Glomerular visceral epithelial cell (primary cell): ENCODE data around the gene ETFRF1.
A peak's percentile ranks its signal among the peaks of the same experiment; 100 is the strongest.

ENCODE experiments used
- DNase-seq: peaks from one replicate; pipeline ENCODE4 v3.0.0-alpha.2; 2016; ENCODE audit errors: extremely low spot score

Gene ETFRF1, protein sequence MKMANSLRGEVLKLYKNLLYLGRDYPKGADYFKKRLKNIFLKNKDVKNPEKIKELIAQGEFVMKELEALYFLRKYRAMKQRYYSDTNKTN

DNA sequence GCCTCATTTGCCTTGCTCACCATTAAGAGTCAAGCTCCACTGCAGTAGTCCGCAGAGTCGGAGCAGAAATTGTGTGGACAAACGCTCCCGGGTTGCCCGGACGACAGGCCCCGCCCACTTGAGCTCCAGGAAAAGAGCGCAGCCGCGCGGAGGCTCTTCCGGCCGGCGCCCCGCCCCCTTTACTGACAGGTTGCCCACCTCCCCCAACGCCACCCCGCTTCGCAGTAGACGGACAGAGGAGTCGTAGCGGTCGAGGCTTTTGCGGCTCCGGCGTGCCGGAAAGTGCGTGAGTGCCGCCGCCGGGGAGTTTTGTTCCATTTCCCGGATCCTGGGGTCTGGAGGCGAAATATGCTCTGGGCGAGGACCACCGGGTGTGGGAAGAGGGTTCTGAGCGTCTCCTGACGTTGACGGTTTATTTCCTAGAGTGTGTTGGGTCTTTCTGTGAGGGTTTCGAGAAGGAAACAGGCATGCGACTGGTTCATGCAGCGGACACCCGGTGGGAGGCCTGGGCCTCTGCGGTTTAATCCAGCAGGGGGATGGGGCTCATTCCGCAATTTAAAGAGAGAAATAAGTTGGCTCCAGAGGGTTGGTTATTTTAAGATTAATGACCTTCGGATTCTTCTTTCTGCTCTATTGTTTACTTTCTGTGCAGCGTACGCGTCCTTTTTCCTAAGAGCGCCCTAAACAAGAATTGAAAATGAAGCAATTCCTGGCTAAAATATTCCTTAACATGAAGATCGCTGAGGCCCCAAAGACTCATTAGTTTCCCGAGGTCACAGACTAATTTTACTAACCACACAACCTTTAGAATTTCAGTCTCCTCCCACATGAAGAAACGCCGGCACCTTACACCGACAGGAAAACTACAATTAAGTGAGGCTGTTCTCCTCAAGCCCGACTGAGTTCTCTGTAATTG is at the start of gene ETFRF1, which contains the start of gene DNAI7:
Gene ETFRF1, plus strand, starts transcription at position 182 of the 916 bp plus-strand sequence. CDS start 8,720 bp downstream, outside the sequence.
Gene DNAI7, minus strand, starts transcription at position 105 of the 916 bp plus-strand sequence. Its CDS starts 82 bp downstream, at position 23.
- peak; percentile 96 for DNase-seq

DNA sequence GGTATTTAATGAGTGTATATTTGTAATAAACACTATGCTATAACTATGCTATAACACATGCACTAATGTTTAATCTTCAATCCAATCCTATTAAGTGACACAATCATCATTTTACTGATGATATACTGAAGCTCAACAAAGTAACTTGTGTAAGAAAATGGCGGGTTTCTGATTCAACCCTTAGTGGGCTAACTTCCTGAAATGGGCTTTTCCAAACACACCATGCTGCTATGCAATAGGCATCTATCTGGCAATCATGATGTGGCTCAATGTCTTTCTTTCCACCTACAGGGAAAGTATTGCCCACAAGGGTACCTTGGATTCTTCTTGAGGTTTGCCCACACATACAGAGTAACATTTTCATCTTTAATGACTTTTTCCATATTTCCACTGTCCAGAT is 48.4 kb upstream of the ETFRF1 start:
- no peak for DNase-seq

DNA sequence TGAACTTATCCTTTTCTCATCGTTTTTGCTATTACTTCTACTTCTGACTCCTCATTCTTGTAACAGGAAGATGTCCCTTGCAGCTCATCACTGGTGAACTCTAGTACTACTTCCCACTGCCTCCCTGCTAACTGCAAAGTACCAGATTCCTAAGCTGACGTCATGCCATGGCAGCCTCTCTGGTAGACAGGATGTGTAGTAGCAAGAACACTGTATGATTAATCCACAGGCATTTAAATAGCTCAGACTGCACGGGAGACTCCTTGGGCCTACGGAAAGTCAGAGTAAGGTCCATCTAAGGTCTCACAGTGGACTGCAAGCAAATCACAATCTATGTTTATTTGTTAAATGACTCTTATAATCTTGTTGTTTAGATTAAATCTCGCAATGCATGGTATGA is 43.6 kb upstream of the ETFRF1 start:
- peak; percentile 81 for DNase-seq

DNA sequence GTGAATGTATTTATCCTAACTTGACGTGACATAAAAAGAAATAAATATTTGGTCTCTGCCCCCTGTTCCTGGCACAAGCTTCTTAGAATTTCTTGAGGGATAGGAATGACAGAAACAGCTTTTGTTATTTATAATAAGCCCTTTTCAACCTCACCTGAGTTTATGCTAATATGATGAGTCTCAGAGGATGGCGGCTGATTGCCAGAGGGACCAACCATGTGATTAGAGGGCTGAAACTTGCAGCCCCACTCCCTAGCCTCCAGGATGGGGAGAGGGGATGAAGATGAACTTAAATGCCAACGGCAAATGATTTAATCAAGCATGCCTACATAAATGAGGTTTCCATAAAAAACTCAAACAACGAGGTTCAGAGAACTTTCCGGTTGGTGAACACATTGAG is 43.0 kb upstream of the ETFRF1 start:
- no peak for DNase-seq

DNA sequence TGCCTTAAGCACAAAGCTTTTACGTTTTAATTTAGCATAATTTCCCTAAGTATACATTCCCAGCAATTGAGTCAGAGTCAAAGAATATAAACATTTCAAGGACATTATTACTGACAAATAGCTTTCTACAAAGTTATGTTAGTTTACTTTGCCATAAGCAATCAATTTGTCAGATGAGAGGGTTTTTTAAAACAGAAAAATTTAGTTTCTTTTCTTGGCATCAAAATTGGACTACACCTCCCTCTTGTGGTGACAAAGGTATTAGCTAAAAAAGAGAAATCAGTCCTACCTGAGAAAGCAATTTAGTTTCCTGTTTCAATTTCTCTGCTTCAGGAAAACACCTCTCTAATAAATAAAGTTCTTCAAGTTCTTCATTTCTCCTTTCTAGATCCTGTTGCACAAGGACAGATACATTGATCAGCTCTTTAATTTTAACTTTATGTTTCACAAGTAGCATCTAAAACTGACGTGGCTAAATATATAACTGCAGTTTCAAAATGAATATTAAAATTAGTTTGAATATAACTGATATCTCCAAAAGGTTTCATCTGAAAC is 39.9 kb upstream of the ETFRF1 start:
- DNase-seq = peak; percentile 24

DNA sequence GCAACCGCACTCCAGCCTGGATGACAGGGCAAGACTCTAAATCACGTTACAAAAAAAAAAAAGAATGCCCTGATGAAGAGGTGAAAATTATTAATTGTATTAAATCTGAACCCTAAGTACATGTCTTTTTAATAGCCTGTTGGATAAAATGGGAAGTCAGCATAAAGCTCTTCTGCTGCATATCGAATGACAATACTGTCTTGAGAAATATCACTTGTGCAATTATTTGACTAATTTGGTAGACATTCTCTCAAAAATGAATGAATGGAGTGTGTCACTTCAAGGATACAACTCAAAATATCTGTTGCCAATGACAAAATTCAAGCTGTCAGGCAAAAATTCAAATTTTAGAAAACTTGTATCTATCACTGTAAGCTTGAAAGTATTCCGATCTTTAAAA is 39.0 kb upstream of the ETFRF1 start:
- no peak for DNase-seq

DNA sequence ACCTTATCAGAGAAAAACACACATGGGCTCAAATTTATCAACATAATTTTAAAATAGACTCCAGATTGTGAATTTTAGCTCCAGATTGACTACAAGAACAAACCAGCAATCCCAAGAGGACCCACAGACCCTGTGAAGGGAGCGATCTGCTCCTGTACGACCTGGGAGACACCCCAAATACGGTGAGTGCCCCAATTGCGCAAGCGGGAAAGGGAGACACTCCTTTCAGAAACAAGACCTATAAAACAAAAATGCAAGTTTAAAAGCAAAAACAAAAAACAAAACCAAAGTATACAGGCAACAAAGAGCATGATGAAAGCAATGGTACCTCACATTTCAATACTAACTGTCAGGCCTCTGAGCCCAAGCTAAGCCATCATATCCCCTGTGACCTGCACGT is 32.2 kb upstream of the ETFRF1 start:
- no peak for DNase-seq

DNA sequence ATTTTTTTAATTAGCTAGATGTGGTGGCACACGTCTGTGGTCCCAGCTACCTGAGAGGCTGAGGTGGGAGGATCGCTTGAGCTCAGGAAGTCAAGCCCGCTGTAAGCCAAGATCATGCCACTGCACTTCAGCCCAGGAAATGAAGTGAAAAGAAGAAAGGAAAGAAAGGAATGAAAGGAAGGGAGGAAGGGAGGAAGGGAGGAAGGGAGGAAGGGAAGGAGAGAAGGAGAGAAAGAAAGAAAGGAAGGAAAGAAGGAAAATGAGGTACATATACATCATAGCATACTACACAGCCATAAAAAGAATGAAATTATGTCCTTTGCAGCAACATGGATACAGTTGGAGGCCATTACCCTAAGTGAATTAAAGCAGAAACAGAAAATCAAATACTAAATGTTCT is 12.3 kb upstream of the ETFRF1 start:
- no peak for DNase-seq

DNA sequence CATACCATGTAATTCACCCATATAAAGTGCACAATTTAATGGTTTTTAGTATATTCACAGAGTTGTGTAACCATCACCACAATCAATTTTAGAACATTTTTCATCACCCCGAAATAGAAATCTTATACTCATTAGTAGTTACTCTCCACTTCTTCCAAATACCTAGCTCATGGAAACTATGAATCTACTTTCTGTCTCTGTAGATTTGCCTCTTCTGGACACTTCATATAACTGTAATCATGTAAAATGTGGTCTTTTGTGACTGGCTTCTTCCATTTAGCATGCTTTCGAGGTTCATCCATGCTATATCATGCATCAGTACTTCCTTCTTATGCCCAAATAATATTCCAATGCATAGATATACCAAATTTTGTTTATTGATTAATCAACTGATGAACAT is 10.9 kb upstream of the ETFRF1 start:
- no peak for DNase-seq

DNA sequence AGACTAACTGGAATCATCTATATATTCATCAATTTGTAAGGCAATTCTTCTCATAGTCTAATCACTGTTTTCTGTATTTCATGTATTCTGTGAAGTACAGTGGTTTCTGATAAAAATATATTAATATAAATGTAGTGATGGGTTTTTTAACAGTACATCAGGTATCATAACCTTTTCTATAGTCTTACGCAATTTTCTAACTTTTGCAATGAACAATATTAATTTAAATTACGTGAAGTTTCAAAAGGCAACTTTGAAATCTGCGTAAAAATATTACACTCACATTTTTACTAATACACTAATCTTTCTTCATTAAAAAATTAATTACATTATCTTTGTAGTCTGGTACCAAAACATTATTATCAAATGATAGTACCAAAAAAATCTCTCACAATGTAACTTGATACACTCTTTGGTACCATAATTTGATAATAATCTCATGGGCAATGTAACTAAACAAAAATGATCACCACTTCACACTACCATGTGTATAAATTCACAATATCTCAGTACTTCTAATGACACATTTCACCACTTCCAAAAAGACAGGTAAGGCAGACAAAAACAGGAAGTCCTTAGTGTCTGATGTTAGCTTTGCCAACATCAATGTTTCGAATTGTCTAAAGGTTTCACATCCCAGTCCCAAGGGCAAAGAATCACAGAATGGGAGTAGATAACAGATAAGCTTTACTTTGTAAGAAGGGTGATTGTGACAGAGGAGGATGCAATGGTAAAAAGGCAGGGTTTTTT is 8.8 kb upstream of the ETFRF1 start:
- DNase-seq = no peak

DNA sequence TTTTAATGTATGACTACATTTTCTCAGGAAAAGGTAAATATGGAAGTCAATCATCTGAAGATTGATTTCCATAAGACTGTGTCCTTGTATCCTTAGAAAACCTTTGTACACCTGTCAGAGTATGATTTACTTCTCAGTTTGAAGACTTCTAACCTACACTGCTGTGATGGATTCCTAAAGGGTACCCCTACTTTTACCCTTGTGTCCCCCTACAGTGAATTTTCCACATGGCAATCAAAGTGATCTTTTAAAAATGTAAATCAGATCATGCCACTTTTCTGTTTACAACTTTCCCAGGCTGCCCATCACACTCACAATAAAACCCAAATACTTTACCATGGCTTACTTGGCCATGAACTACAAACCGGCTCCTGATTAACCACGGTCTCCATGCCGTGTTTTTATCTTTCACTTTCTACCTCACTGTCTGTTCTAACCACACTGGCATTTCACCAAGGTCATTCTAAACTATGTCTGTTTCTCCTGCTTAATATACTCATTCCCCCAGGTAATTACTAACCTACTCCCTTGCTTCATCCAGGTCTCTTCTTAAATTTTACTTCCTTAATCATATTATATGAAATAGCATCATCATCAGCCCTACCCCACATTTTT is 8.1 kb upstream of the ETFRF1 start:
- DNase-seq = peak; percentile 47

DNA sequence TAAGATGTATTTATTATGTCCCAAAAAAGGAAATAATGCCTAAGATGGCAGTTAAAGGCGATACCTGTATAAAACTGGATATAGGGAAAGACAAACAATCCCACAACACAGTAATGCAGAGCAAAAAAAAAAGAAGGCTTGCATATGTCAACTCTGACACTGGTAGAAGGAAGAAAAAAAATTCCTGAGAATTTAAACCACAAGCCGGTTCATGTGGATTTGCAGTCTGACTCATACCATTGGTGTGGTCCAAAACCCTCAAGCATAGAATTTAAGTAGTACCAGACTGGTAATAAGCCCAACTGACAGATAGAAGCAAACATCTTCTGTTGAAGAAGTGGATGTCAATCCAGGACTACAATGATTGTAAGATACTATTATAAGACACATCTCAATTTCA is 7.3 kb upstream of the ETFRF1 start:
- peak; percentile 82 for DNase-seq

DNA sequence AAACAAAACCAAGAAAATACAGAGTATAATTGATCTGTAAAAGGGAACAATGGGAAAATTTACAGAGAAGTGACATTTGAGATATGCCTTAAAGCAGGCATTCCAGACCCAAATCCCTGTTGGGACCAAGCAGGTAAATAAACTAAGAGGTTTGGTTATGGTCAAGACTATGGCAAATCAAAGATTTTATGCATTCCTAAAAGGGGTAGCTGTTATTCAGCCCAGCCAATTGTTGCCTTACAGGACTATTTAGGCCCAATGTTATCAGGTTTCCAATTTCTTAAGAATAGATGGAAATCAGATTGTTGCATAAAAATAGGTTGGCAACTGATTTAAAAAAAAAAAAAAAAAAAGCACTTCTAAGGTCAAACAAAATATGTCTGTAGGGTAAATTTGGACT is 5.4 kb upstream of the ETFRF1 start:
- no peak for DNase-seq

DNA sequence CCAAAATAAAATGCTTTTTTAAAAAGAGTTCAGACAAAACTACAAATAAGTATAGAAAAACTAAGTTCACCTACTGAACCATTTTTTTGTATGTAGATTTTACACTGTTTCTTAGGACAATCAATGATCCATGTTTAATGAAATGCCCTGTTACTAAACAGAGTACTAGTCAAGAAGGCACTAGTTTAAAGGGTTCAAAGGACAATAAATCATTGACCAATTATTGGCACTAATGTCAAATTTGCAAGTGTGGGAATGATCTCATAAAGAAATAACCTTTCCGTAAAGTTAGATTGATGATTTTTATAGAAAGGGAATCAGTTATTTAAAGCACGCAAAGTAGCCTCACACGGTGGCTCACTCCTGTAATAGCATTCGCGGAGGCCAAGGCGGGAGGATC is 4.2 kb upstream of the ETFRF1 start:
- no peak for DNase-seq

DNA sequence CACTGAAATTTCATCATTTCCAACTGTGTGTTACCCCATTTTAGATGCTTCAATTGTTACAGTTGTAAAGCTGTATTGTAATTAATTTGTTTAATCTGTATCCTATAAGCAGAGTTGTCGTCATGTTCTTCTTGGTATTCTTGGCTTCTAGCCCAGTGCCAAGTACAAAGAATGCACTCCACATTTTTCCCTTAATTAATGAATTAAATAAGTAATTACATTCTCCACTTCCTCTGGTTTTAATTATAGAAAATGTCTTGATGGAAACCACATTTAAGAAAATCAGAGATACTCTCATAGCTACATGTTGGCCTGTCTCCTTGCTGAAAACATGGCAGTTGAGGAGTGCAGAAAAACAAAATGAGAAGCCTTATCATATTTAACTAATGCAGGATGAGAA is 823 bp upstream of the ETFRF1 start:
- no peak for DNase-seq

DNA sequence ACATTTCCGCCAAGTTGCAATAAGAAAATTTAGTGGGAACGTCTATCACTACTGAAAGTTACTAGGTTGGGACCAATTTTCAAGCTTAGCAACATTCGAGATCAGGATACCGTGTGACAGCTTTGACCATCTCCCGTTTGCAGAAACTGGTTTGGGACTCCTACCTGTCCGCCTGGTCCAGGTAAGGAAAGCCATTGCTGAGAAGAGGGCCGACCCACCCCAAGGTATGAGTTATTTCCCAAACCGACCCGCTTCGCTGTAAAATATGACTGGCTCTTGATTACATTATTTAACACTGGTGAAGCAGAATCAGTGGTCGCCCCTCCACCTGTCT is 348 bp upstream of the ETFRF1 start:
- DNase-seq = no peak

DNA sequence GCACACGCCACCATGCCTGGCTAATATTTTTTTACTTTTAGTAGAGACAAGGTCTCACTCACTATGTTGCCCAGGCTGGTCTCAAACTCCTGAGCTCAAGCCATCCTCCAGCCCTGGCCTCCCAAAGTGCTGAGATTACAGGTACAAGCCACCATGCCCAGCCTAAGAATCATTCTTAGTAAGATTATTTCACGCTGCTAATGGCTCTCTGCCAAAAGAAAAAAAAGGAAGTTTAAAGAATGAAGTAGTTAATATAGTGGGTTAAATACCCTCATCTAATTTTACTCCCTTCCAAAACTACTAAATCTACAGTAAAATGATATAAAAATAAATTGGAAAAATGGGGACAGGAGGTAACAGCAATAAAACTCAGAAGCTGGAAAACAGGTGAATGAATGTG is 2.6 kb downstream of the ETFRF1 start:
- DNase-seq = no peak

DNA sequence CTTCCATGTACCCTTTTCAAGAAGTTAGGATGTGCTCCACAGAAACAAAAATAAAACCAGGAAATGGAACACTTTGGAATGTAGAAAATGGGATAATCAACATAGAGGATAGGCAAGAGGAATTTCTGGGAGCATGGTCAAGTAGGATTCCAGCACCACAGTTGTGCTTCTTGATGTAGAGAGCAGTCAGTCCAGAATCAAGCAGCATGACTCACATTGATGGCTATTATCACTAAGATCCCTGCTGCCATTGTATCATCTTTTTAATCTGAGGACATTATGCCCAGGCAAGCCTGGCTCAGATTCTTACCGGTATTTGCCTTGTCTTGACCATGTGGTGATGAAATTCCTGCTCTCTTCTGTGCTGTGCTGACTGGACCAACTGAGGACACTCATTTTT is 5.7 kb downstream of the ETFRF1 start:
- peak; percentile 26 for DNase-seq

DNA sequence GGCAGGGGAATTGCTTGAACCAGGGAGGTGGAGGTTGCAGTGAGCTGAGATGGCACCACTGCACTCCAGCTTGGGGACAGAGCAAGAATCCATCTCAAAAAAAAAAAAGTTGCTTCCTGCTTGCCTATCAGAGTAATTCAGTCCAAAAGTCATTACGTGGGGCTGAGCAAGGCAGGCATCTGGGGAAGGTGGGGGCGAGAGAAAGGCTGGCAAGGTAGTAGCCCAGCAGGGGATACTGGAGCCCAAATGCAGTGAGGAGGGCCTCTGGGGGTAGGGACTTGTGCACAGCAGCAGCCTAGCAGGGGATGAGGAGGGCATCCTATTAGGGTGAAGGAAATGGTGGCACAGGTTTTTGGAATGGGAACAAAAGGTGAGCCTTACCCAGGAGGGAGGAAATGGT is 7.1 kb downstream of the ETFRF1 start:
- DNase-seq = no peak

DNA sequence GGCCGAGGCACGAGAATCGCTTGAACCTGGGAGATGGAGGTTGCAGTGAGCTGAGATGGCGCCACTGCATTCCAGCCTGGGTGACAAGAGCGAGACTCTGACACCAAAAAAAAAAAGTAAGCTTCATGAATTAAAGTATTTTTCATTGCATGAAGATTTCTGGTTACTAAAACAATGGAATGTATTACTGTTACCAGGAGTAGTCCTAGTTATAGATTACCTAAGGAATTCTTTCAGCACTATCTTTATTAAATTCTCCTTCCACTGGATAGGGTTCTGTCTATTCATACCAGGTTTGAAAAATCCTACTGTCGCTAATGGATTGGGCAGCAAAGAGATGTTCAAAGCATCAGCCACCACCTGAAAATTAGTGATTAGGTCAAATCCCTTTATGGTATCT is 12.4 kb downstream of the ETFRF1 start:
- no peak for DNase-seq

DNA sequence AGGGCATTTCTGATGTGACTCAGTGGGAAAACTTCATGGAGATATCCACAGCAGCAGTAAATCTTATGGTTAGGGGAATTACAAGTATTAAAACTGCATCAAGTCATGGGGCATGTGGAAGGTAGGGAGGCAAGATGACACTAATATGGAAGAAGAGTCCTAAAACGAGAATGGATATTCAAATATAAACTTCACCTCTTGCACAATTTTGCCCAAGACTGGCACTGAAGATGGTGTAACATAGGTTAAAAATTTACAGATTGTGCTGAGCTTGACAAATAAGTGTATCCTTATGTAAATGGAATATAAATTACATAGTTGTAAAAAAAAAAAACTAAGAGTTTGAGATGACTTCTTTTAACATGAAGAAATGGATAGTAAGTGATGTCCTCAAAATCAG is 12.8 kb downstream of the ETFRF1 start:
- no peak for DNase-seq

DNA sequence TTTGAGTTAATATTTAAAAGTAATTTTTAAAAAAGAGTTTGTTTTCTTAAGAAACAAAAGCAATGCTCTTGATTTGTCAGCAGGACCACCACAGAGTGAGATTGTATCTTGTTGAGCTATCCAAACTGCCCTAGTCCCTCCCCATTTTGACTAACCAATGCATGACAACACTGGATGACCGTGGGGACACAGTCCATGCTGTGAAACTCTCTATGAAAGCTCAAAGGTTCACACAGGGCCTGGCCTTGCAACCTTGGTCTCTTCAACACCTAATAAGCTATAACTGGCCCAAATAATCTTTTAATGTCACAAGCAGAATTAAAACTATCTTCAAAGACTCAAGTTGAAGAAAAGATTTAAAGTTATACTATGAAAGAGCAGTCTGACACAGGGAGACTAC is 13.5 kb downstream of the ETFRF1 start:
- no peak for DNase-seq
